Brain microvascular endothelial cell (primary cell): ENCODE results near the gene YLPM1.
A peak's percentile ranks its signal among the peaks of the same experiment; 100 is the strongest.

ENCODE experiments used
- DNase-seq: peaks from one replicate; pipeline ENCODE4 v3.0.0-alpha.2; 2020
- H3K27ac ChIP-seq: fragments of 250-450 bp; sonication (Bioruptor Pico); 2 replicates; pipeline ENCODE4 v1.5.1; 2020; ENCODE audit warnings: mild to moderate bottlenecking, moderate library complexity
- H3K27me3 ChIP-seq: fragments of 250-450 bp; sonication (Bioruptor Pico); replicated peaks from 2 replicates; pipeline ENCODE4 v1.5.1; 2020; ENCODE audit warnings: mild to moderate bottlenecking
- H3K36me3 ChIP-seq: fragments of 250-450 bp; sonication (Bioruptor Pico); replicated peaks from 2 replicates; pipeline ENCODE4 v1.5.1; 2020; ENCODE audit warnings: mild to moderate bottlenecking
- H3K4me3 ChIP-seq: 2 replicates; pipeline ENCODE4 v1.5.1; 2011; ENCODE audit warnings: low read depth, mild to moderate bottlenecking, control low read depth, low read length, moderate library complexity
- in situ Hi-C: cut with HindIII; loops from 2 replicates; pipeline ENCODE4 v1.10.0; 2017; ENCODE audit warnings: low sequenced_read_pairs, low pct_ligation_motif_present
- TF ChIP-seq, protein P1 (sequence below): IDR thresholded peaks from 2 replicates; pipeline ENCODE4 v1.5.1; 2011; ENCODE audit warnings: low read depth, mild to moderate bottlenecking, moderate library complexity, low read length, control low read depth, inconsistent platforms; ENCODE audit errors: missing control alignments

YLPM1 gene

DNA sequence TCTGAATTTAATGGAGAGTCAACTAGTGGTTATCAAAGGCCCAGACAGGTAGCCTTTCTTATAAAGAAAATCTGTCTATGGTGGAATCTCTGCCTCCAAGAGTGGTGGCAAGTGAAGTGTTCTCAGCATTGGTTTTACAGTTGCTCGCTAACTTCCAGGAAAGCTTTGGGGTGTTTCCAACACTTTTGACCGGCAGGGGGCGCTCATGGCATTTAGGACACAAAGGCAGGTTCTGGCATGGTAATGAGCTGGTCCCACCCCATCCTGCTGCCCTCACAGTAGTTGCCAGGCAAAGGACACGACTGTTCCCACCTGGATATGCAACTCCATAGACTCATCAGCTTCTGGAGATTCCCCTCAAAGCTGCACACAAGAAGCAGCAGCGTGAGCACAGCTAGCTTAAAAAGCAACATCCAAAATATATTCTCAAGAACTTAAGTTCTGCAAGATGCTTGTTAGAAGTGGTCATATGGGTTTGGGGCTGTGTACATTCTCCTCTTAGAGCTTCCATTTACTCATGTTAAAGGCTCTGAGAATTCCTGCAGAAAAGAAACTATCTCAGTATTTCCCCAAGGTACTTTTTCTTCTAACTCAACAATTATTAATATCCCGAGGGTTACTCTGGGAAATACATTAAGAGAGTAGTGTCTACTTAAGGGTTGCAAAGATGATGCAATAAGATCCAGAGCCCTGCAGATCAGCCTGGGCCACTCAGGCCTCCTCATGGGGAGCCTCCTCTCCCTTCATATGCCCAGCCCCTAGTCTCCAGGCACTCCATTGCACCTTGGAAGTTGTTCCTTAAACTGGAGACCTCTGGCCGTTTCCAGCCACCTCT, 98.0 kb downstream of the YLPM1 start:
- in situ Hi-C loops, result no loop called here
- Histone ChIP-seq H3K27ac (no peak overlapping the region), H3K36me3 (no peaks in the 10 kb centered on the region), H3K4me3 (no peak overlapping the region), H3K27me3 (no peaks in the 10 kb centered on the region)
- peak; percentile 86 for DNase-seq
- TF ChIP-seq, protein P1, sequence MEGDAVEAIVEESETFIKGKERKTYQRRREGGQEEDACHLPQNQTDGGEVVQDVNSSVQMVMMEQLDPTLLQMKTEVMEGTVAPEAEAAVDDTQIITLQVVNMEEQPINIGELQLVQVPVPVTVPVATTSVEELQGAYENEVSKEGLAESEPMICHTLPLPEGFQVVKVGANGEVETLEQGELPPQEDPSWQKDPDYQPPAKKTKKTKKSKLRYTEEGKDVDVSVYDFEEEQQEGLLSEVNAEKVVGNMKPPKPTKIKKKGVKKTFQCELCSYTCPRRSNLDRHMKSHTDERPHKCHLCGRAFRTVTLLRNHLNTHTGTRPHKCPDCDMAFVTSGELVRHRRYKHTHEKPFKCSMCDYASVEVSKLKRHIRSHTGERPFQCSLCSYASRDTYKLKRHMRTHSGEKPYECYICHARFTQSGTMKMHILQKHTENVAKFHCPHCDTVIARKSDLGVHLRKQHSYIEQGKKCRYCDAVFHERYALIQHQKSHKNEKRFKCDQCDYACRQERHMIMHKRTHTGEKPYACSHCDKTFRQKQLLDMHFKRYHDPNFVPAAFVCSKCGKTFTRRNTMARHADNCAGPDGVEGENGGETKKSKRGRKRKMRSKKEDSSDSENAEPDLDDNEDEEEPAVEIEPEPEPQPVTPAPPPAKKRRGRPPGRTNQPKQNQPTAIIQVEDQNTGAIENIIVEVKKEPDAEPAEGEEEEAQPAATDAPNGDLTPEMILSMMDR, result peak; percentile 89

DNA sequence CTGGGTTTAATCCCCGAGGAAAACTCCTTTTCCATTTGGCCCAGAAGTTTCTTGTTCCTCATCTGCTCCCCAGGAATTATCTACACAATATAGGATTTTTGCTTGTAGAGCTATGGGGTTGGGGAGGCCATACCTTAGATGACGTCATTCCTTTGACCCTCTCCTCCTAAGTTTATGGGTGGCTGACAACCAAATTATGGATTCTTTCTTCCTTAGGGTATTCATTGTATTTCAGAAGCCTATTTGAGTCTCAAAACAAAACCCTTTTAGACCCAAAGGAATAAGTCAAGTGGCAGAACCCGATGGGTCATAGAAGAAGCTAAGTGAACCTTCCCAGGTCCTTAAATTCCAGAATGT, 98.6 kb downstream of the YLPM1 start:
- TF ChIP-seq, protein P1, result no peak
- H3K27me3 ChIP-seq, result no peaks in the 10 kb centered on the region
- no peak for DNase-seq
- H3K36me3 ChIP-seq, result no peaks in the 10 kb centered on the region
- in situ Hi-C loops, result no loop called here
- H3K27ac ChIP-seq, result no peak overlapping the region
- H3K4me3 ChIP-seq, result no peak overlapping the region

DNA sequence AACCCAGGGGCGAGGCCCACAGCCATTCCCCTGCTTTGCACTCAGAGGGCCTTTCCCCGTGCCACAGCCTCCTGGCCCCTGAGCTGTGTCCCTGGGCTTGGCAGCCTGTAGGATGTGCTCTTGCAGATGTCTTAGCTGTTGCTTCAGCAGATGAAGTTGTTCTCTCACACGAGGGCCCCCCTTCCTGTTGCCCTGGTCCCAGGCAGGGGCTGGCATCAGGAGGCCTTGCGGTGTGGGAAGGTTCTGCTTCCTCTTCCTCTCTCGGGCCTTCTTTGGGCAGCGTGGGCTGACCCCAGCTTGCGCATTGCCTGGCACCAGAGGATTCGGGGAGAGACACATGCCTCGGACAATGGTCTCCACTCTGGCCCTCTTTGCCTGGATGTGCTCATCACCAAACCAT, 100.2 kb downstream of the YLPM1 start:
- Histone ChIP-seq H3K4me3 (no peak overlapping the region), H3K27me3 (no peaks in the 10 kb centered on the region), H3K27ac (no peak overlapping the region), H3K36me3 (no peaks in the 10 kb centered on the region)
- in situ Hi-C loops, result no loop called here
- DNase-seq, result no peak
- TF ChIP-seq, protein P1, result no peak

DNA sequence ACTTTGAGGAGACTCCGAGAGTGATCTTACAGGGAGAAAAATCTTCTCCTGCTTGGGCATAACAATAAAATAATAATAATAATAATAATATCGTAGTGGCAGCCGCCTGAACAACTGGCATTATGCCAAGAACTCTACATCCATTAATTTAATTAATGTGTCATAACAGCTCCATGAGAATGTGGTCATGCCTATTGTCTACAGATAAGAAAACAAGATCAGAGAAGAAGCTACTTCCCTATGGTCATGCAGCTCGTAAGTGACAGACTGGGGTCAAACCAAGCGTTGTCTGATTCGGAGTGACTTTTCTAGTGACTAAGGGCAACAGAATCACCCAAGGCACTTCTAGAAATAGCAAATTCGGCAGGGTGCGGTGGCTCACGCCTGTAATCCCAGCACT, 101.1 kb downstream of the YLPM1 start:
- TF ChIP-seq, protein P1, result no peak
- H3K36me3 ChIP-seq, result no peaks in the 10 kb centered on the region
- DNase-seq, result no peak
- H3K27ac ChIP-seq, result no peak overlapping the region
- no peaks in the 10 kb centered on the region for H3K27me3 ChIP-seq
- in situ Hi-C loops, result no loop called here
- no peak overlapping the region for H3K4me3 ChIP-seq

DNA sequence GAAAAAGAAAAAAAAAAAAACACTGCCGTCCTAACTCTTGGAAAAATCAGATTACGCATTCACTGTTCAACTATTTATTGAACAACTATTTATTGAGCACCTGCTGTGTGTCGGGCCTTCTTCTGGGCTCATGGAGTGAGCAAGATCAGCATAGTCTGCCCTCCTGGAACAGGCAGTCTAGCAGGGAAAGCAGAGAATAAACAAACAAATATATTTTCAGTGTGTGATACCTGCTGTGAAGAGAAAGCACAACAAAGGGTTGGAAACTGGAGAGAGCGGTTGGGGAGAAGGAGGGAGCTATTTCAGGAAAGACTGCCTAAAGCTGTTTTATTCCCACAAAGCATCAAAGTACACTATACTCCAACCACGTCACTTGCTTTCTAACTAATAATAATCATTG, 102.0 kb downstream of the YLPM1 start:
- Histone ChIP-seq H3K36me3 (no peaks in the 10 kb centered on the region), H3K27me3 (no peaks in the 10 kb centered on the region), H3K27ac (no peak overlapping the region), H3K4me3 (no peak overlapping the region)
- no peak for DNase-seq
- TF ChIP-seq, protein P1, result no peak
- in situ Hi-C loops, result no loop called here
